Brain microvascular endothelial cell (primary cell): ENCODE results near the gene EDAR.

Source experiments
- DNase-seq: peaks from one replicate; pipeline ENCODE4 v3.0.0-alpha.2; 2020
- H3K27ac ChIP-seq: fragments of 250-450 bp; sonication (Bioruptor Pico); 2 replicates; pipeline ENCODE4 v1.5.1; 2020; ENCODE audit warnings: mild to moderate bottlenecking, moderate library complexity
- H3K27me3 ChIP-seq: fragments of 250-450 bp; sonication (Bioruptor Pico); replicated peaks from 2 replicates; pipeline ENCODE4 v1.5.1; 2020; ENCODE audit warnings: mild to moderate bottlenecking
- H3K36me3 ChIP-seq: fragments of 250-450 bp; sonication (Bioruptor Pico); replicated peaks from 2 replicates; pipeline ENCODE4 v1.5.1; 2020; ENCODE audit warnings: mild to moderate bottlenecking
- H3K4me3 ChIP-seq: 2 replicates; pipeline ENCODE4 v1.5.1; 2011; ENCODE audit warnings: low read depth, mild to moderate bottlenecking, control low read depth, low read length, moderate library complexity
- CTCF ChIP-seq: IDR thresholded peaks from 2 replicates; pipeline ENCODE4 v1.5.1; 2011; ENCODE audit warnings: low read depth, mild to moderate bottlenecking, moderate library complexity, low read length, control low read depth, inconsistent platforms; ENCODE audit errors: missing control alignments
- in situ Hi-C: cut with HindIII; loops from 2 replicates; pipeline ENCODE4 v1.10.0; 2017; ENCODE audit warnings: low sequenced_read_pairs, low pct_ligation_motif_present

The EDAR gene

GRCh38 chr2:108944601-108945331 is 44.3 kb downstream of the EDAR start:
- Histone ChIP-seq H3K4me3 (no peak overlapping the region), H3K36me3 (no peaks in the 10 kb centered on the region), H3K27me3 (peaks cover 2% of the 10 kb centered on the region), H3K27ac (no peak overlapping the region)
- no peak for DNase-seq
- in situ Hi-C loops = no loop called here
- peak; percentile 8 for TF ChIP-seq CTCF

- DNase-seq = no peak
- H3K27me3 ChIP-seq = peaks cover 2% of the 10 kb centered on the region
Observed at GRCh38 chr2:108943751-108944150, 45.3 kb downstream of the EDAR start.

GRCh38 chr2:108942888-108943287 is 46.1 kb downstream of the EDAR start:
- Histone ChIP-seq H3K27me3 (peaks cover 2% of the 10 kb centered on the region), H3K4me3 (no peak overlapping the region), H3K27ac (no peak overlapping the region), H3K36me3 (no peaks in the 10 kb centered on the region)
- no peak for DNase-seq
- TF ChIP-seq CTCF = no peak
- in situ Hi-C loops = no loop called here

More at GRCh38 chr2:108943751-108944150, 45.3 kb downstream of the EDAR start:
- H3K4me3 ChIP-seq = no peak overlapping the region
- TF ChIP-seq CTCF = no peak
- H3K27ac ChIP-seq = no peak overlapping the region
- in situ Hi-C loops = no loop called here
- H3K36me3 ChIP-seq = no peaks in the 10 kb centered on the region

- DNase-seq = no peak
- in situ Hi-C loops = no loop called here
- peaks cover 2% of the 10 kb centered on the region for H3K27me3 ChIP-seq
Observed at GRCh38 chr2:108942231-108942825, 46.7 kb downstream of the EDAR start.

GRCh38 chr2:108941767-108942166 is 47.3 kb downstream of the EDAR start:
- Histone ChIP-seq H3K36me3 (no peaks in the 10 kb centered on the region), H3K27ac (no peak overlapping the region), H3K4me3 (no peak overlapping the region), H3K27me3 (peaks cover 3% of the 10 kb centered on the region)
- no peak for TF ChIP-seq CTCF
- in situ Hi-C loops = no loop called here
- no peak for DNase-seq

More at GRCh38 chr2:108942231-108942825, 46.7 kb downstream of the EDAR start:
- H3K4me3 ChIP-seq = no peak overlapping the region
- no peak overlapping the region for H3K27ac ChIP-seq
- no peak for TF ChIP-seq CTCF
- H3K36me3 ChIP-seq = no peaks in the 10 kb centered on the region
